NCI-H187 (cell line): ENCODE measurements around the gene PNMA6F.
"Not testable (repeated sequence)": the region's sequence is repeated elsewhere in the genome, so short reads cannot be mapped to it uniquely, and the experiment has no call there.

Experiments
- DNase-seq, 2 experiments: peaks; one replicate each; lab custom pipeline; 2025; lab: John Stamatoyannopoulos, UW

PNMA6F gene

GRCh38 chrX:153302796-153303195 is 18.8 kb downstream of the PNMA6F start:
- no peak for DNase-seq

- no peak for DNase-seq
These were observed 19.8 kb downstream of the PNMA6F start for GRCh38 chrX:153301746-153302145.

- no peak for DNase-seq
These were observed 21.7 kb downstream of the PNMA6F start for GRCh38 chrX:153299855-153300254.

DNA sequence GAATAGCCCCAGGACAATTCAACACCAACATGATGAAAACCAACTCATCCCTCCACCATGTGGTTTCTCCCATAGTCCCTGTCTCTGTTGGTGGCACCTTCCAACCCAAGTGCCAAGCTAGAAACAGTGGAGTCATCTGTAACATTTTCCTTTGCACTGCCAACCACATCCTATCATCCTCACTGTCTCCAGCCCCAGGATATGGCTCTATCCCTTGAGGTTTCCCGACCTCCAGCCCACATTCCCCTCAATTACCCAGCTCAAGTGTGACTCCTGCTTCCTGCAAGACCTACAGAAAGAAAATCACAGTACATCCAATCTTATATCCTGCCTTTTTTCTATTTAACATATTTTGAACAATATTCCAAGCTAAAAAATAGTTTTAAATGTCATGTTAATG is 24.2 kb downstream of the PNMA6F start:
- no peak for DNase-seq

GRCh38 chrX:153293485-153294071 is 28.0 kb downstream of the PNMA6F start:
- DNase-seq: not testable (repeated sequence)

GRCh38 chrX:153288807-153289206 is 32.8 kb downstream of the PNMA6F start:
- not testable (repeated sequence) for DNase-seq

- not testable (repeated sequence) for DNase-seq
These were observed 35.9 kb downstream of the PNMA6F start for GRCh38 chrX:153285678-153286077.

DNA sequence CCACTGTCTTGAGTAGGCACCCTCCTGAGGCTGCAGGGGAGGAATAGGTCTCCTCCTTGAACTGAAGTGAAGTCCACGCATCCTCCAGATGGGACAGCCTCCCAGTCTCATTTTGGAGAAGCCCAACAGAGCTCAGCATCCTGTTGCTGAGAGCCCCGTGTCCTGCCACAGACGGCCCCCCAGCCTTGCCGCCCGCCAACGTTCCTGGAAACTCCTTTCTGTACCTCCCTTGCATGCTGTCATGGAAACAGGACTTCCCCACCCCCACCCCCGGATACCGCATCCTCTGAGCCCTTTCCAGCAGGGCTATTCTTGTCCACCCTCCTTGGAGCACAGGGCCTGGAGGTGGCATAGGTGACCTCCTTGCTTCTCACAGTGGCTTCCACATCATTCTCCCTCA is 37.6 kb downstream of the PNMA6F start:
- DNase-seq: not testable (repeated sequence)

- not testable (repeated sequence) for DNase-seq
These were observed 39.8 kb downstream of the PNMA6F start for GRCh38 chrX:153281784-153282183.

DNA sequence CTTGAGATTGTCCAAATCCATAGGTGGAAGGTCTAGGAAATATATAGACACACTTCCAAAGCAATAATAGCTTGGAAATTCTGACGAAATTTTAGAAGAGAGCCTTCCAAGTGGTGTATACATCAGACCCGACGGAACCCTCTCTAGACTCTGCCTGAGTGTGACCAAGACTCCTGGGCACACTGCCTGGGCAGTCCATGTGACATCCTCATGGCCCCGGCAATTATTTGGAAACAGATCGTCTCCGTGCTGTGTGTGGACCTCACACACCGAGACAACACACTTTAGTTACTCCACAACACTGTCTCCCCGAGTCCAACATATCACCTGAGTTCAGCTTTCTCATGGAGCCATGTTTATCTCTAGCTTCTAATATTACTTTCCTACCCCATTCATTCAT is 42.3 kb downstream of the PNMA6F start:
- not testable (repeated sequence) for DNase-seq

GRCh38 chrX:153276049-153276448 is 45.5 kb downstream of the PNMA6F start:
- DNase-seq: not testable (repeated sequence)

GRCh38 chrX:153275418-153275817 is 46.1 kb downstream of the PNMA6F start:
- DNase-seq: not testable (repeated sequence)

DNA sequence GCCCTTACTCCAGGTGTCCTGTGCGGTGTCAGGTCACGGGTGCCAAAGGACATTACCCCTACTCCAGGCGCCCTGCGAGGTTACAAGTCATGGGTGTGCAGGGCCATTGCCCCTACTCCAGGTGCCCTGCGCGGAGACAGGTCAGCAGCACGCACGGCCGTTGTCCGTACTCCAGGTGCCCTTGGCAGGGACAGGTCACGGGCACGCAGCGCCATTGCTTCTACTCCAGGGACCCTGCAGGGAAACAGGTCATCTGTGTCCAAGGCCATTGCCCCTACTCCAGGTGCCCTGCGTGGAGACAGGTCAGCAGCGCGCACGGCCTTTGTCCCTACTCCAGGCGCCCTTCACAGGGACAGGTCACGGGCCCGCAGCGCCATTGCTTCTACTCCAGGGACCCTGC is 49.0 kb downstream of the PNMA6F start:
- DNase-seq: not testable (repeated sequence)

DNA sequence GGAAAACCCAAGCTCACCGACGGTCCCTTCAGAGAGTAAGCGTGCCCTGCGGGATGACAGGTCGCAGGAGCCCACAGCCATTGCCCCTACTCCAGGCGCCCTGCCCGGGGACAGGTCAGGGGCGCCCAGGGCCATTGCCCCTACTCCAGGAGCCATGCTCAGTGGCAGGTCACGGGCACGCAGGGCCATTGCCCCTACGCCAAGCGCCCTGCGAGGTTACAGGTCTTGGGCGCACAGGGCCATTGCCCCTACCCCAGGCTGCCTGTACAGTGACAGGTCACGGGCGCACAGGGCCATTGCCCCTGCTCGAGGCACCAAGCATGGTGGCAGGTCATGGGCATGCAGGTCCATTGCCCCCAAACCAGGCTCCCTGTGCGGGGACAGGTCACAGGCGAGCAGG is 49.5 kb downstream of the PNMA6F start:
- DNase-seq: not testable (repeated sequence)
